SU-DHL-6 (cell line): ENCODE measurements around the gene SUN2.

ENCODE experiments used
- CTCF ChIP-seq: fragments of 200-600 bp; sonication (generic); IDR thresholded peaks from one replicate; pipeline ENCODE4 v1.5.1; 2017; ENCODE audit warnings: antibody characterized with exemption, mild to moderate bottlenecking, low read length, moderate library complexity; ENCODE audit not compliant: insufficient read depth, poor library complexity, severe bottlenecking
- EZH2phosphoT487 ChIP-seq: fragments of 200-600 bp; sonication (generic), shearing (Covaris generic); conservative IDR thresholded peaks from 2 replicates; pipeline ENCODE4 v1.6.1; 2018; ENCODE audit warnings: mild to moderate bottlenecking, antibody characterized with exemption, low read length, moderate library complexity, mixed read lengths

- TF ChIP-seq CTCF, result no peak
- no peak for TF ChIP-seq EZH2phosphoT487
Measured at GRCh38 chr22:38777087-38777671, 21.4 kb upstream of the SUN2 start.
